ENCODE measurements around the gene UBAC2.
"Not testable (repeated sequence)": the region's sequence is repeated elsewhere in the genome, so short reads cannot be mapped to it uniquely, and the experiment has no call there.

UBAC2 gene

DNA sequence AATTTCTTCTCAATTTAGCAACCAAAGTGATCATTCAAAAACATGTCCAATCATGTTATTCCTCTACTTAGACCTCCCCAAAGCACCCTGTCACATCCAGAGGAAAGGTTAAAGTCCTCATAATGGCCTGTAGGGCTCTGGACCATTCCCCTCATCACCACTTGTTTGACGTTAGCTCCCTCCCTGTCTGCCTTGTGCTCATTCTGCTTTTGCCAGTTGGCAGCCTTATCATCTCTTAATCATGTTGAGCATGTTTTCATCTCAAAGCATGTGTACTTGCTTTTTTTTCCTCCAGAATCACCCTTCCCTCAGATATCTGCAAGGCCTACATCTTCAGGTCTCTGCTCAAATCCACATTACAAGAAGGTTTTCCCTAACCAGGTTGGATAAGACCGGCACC is 25.9 kb downstream of the UBAC2 start:
- Histone ChIP-seq H3K27ac (ENCODE audit: poor library complexity, severe bottlenecking) (no peak overlapping the region), H3K27me3 (ENCODE audit: insufficient read depth, poor library complexity, severe bottlenecking) (no peaks in the 10 kb centered on the region), H3K4me1 (ENCODE audit: insufficient read depth, poor library complexity, severe bottlenecking) (peaks cover 24% of the 10 kb centered on the region), H3K4me3 (ENCODE audit: severe bottlenecking) (no peak overlapping the region), H3K36me3 (ENCODE audit: low read depth) (no peaks in the 10 kb centered on the region), H3K9me3 (ENCODE audit: severe bottlenecking) (no peaks in the 10 kb centered on the region)
- TF ChIP-seq, protein P1, sequence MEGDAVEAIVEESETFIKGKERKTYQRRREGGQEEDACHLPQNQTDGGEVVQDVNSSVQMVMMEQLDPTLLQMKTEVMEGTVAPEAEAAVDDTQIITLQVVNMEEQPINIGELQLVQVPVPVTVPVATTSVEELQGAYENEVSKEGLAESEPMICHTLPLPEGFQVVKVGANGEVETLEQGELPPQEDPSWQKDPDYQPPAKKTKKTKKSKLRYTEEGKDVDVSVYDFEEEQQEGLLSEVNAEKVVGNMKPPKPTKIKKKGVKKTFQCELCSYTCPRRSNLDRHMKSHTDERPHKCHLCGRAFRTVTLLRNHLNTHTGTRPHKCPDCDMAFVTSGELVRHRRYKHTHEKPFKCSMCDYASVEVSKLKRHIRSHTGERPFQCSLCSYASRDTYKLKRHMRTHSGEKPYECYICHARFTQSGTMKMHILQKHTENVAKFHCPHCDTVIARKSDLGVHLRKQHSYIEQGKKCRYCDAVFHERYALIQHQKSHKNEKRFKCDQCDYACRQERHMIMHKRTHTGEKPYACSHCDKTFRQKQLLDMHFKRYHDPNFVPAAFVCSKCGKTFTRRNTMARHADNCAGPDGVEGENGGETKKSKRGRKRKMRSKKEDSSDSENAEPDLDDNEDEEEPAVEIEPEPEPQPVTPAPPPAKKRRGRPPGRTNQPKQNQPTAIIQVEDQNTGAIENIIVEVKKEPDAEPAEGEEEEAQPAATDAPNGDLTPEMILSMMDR (IDR thresholded peaks at IDR 0.05; ENCODE audit: poor library complexity, severe bottlenecking), result no peak
- no peak for DNase-seq (ENCODE audit: low spot score)
- no peak for ATAC-seq (ENCODE audit: low read depth)

GRCh38 chr13:99227331-99227900 is 26.8 kb downstream of the UBAC2 start:
- no peaks in the 10 kb centered on the region for H3K36me3 ChIP-seq (ENCODE audit: low read depth)
- TF ChIP-seq, protein P1 (IDR thresholded peaks at IDR 0.05; ENCODE audit: poor library complexity, severe bottlenecking), result no peak
- H3K27ac ChIP-seq (ENCODE audit: poor library complexity, severe bottlenecking), result no peak overlapping the region
- H3K27me3 ChIP-seq (ENCODE audit: insufficient read depth, poor library complexity, severe bottlenecking), result no peaks in the 10 kb centered on the region
- no peak overlapping the region for H3K4me3 ChIP-seq (ENCODE audit: severe bottlenecking)
- H3K9me3 ChIP-seq (ENCODE audit: severe bottlenecking), result no peaks in the 10 kb centered on the region
- DNase-seq (ENCODE audit: low spot score) (no peak), ATAC-seq (ENCODE audit: low read depth) (no peak)
- H3K4me1 ChIP-seq (ENCODE audit: insufficient read depth, poor library complexity, severe bottlenecking), result peaks cover 24% of the 10 kb centered on the region

DNA sequence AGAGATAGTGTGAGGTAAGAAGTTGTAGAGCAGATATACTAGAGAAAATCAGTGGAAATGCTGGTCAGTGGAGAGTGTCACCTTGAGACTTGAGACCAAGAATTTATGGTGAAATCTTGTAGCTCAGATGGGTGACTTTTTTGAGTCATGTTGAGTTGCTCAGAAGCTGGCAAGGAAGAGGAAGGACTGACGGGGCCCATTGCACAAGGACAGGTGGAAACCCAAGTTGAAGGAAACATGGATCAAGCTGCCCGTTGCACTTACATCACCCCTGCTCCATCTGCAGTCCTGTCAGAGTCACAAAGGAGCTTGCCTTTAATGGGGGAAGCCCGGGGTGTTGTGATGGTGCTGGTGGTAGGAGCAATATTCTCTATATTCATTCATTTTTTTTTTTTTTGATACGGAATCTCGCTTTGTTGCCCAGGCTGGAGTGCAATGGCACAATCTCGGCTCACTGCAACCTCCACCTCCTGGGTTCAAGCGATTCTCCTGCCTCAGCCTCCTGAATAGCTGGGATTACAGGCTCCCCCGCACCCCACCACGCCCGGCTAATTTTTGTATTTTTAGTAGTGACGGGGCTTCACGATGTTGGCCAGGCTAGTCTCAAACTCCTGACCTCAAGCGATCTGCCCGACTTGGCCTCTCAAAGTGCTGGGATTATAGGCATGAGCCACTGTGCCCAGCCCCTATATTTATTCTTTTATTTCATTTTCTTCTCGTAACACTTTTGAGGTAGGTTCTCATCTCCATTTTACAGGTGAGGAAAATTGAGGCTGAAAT is 27.4 kb downstream of the UBAC2 start:
- H3K4me3 ChIP-seq (ENCODE audit: severe bottlenecking), result no peak overlapping the region
- H3K36me3 ChIP-seq (ENCODE audit: low read depth), result no peaks in the 10 kb centered on the region
- DNase-seq (ENCODE audit: low spot score) (no peak), ATAC-seq (ENCODE audit: low read depth) (no peak)
- TF ChIP-seq, protein P1 (IDR thresholded peaks at IDR 0.05; ENCODE audit: poor library complexity, severe bottlenecking), result no peak
- H3K27ac ChIP-seq (ENCODE audit: poor library complexity, severe bottlenecking), result peak overlapping the region; percentile 28
- H3K4me1 ChIP-seq (ENCODE audit: insufficient read depth, poor library complexity, severe bottlenecking), result peaks cover 24% of the 10 kb centered on the region
- H3K27me3 ChIP-seq (ENCODE audit: insufficient read depth, poor library complexity, severe bottlenecking), result no peaks in the 10 kb centered on the region
- H3K9me3 ChIP-seq (ENCODE audit: severe bottlenecking), result no peaks in the 10 kb centered on the region

DNA sequence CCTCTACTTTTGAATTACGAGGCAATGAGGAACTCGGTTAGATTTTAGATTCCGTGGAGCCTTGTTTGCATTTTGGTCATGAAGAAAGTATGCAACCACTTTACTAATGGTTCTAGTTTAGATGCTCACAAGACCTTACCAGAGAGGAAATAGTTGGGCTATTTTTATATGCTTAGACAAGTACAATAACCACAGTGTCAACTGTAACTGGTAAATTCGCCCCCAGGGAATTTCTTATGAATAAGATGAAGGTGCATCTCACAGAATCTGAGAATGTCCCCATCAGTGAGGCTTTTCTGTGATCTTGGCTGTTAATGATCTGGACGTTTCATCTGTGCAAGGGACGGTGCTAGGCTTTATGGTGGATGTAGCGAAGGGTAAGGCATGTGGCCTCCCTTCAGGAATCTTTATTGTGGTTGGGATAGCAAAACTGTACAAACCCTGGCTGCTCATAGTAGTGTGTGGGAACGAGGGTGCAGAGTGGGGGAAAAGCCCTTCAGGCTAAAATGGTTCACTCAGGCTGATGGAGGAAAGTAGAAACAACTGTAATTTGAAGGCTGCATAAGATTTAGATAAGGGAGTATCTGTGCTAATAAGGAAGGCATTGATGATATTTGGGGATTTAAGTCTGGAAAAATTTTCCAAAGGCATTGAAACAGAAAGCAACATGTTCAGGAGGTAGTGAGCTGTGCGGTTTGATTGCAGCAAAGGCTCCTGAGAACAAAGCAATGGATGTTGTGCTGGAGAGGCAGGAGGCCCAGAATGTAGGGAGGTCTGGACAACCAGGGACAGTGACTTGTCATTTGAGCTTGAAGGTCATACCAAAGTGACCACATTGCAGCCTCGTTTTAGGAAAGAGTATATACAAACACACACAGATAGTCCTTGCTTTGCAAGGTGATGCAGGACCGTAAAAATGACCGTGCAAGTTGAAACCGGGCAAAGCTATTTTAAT is 28.4 kb downstream of the UBAC2 start:
- ATAC-seq (ENCODE audit: low read depth) (peak; percentile 88), DNase-seq (ENCODE audit: low spot score) (no peak)
- Histone ChIP-seq H3K4me3 (ENCODE audit: severe bottlenecking) (no peak overlapping the region), H3K27me3 (ENCODE audit: insufficient read depth, poor library complexity, severe bottlenecking) (no peaks in the 10 kb centered on the region), H3K36me3 (ENCODE audit: low read depth) (no peaks in the 10 kb centered on the region), H3K9me3 (ENCODE audit: severe bottlenecking) (no peaks in the 10 kb centered on the region), H3K4me1 (ENCODE audit: insufficient read depth, poor library complexity, severe bottlenecking) (peaks cover 24% of the 10 kb centered on the region), H3K27ac (ENCODE audit: poor library complexity, severe bottlenecking) (peak overlapping the region; percentile 28)
- TF ChIP-seq, protein P1 (IDR thresholded peaks at IDR 0.05; ENCODE audit: poor library complexity, severe bottlenecking), result no peak

- H3K9me3 ChIP-seq (ENCODE audit: severe bottlenecking); H3K27ac ChIP-seq (ENCODE audit: poor library complexity, severe bottlenecking); ATAC-seq (ENCODE audit: low read depth); H3K27me3 ChIP-seq (ENCODE audit: insufficient read depth, poor library complexity, severe bottlenecking); DNase-seq (ENCODE audit: low spot score); H3K4me3 ChIP-seq (ENCODE audit: severe bottlenecking); H3K36me3 ChIP-seq (ENCODE audit: low read depth): not testable (repeated sequence)
- peaks cover 24% of the 10 kb centered on the region for H3K4me1 ChIP-seq (ENCODE audit: insufficient read depth, poor library complexity, severe bottlenecking)
Observed at GRCh38 chr13:99230588-99230987, 29.9 kb downstream of the UBAC2 start.
